G401 (cell line): ENCODE measurements around the gene RNF220. TPM values are rescaled to one million over a fixed set of nuclear protein-coding genes. Genes with fewer than 3 reads are reported as not detected.

Source experiments
- DNase-seq: peaks from one replicate; pipeline ENCODE4 v3.0.0-alpha.2; 2015; ENCODE audit warnings: low spot score
- in situ Hi-C: cut with HindIII; loops from 2 replicates; pipeline ENCODE4 v1.10.0; 2016; ENCODE audit warnings: low sequenced_read_pairs, mixed read lengths
- total RNA-seq: library from RNA; depleted of rRNA; stranded (reverse); fragments of >200 nt; shearing (Covaris generic); gene quantifications from 2 replicates; pipeline ENCODE4 v1.2.3, GENCODE V29; 2014

Gene RNF220
- total RNA-seq, 1 experiment from 2014 or later, result 98.3 TPM

DNA sequence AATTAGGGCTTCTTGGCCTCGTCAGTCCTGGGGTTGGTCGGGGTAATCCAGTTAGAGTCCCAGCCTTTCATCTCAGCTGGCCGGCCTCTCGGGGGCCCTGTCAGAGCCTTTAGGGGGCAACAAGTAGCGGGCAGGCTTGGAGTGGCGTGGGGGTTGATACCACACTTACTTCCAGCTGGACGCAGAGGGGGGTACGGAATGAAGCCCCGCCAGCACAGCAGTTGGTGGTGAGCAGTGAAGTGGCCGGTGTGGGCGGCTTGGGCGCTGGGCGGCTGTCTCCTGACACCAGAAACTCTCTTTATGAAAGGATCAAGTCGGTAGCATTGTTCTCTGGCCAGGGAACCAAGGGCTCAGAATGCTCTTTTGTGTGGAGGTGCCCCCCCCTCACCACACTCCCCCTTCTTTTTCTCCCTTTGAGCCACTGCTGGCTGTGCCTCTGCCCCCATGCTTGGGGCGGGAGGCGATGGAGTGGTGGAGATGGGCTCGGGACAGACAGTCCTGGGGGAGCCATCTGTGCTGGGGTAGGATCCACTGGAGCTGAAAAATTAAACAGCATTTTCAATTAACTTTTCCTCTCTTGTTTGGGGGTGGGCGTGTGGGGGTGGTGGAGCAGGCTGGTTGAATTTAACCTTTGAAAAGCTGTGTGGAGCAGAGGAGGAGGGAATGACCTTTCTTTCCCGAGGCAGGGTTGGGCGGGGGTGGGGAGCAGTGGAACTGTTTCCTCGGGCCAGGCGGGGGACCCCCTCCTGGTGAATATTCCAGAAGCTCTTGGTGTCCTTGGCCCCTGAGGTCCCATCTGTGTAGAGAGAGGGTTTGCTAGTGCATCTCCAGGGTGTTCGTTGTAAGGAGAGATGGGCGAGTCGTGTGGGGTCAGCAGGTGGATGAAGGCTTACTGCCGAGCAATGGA is 102.7 kb downstream of the RNF220 start:
- in situ Hi-C loops, result no loop called here
- DNase-seq, result no peak

DNA sequence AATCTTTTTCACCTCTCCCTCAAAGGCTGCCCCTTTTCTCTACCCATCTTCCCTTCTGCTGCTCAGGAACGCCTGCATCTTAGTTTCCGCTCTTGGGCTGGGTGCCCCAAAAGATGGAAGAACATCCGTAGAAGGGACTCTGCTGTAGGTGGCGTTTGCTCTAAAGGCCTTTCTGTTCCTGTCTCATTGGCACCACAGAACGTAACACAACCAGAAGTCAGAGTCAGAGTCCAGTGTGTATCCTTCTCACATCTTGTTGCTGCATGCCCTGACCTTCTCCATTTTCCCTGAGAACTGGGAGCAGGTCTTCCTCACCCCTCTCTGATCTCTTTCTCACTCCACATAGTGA is 103.3 kb downstream of the RNF220 start:
- in situ Hi-C loops, result no loop called here
- no peak for DNase-seq

DNA sequence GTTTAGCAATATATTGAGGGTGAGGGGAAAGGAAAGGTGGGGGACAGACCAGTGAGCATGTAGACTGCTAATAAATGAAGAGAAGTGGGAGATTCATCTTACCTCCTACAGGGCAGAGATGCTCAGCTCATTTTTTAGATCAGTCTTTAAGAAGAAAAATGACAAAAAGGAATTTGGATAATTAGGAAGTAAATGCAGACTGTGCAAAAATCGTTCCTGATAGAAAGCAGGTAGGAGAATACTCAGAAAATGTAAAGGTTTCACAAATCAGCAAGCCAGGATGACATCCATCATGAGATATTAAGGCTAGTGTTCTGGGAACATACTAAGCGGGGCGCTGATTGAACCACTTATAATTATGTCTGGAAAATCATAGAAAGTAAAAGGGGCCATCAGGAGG is 106.3 kb downstream of the RNF220 start:
- in situ Hi-C loops, result no loop called here
- no peak for DNase-seq

DNA sequence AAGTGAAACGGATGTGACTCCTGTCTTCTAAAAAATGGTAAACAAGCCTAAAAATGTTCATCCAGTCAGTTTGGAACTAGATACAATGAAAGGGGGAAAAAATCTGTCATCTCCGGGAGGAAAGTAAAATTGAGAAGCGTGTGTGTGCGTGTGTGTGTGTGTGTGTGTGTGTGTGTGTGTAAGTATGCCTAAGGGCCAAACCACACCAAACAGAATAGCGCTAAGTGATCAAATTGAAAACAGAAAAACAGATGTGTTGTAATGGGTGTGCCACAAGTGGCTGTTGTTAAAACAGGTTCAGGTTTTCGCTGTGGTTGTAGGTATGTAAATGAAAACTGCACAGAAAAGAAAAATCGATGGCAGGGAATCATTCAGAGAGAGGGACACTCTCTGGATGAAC is 106.7 kb downstream of the RNF220 start:
- in situ Hi-C loops, result no loop called here
- DNase-seq, result no peak

GRCh38 chr1:44512313-44512885 is 107.3 kb downstream of the RNF220 start:
- peak; percentile 75 for DNase-seq
- in situ Hi-C loops, result no loop called here

- in situ Hi-C loops, result no loop called here
- no peak for DNase-seq
These were observed 108.1 kb downstream of the RNF220 start for GRCh38 chr1:44513111-44513510.

DNA sequence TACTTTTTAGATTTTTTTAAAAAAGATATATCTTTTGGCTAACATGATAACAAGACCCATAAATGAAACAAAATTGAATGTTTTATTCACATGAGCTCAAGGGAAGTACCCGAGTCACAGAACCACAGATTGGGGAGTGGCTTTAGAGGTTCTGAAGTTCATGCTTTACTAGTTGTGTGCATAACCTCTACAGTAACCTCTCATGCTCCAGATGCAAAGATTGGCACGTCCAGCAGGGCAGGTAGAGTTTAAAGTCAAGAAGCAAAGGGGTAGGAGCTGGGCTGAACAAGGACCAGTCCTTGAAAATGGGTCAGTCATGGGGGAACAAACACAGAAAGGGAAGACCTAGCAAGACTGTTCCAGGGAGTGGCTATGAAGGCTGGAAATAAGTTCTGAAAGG is 109.6 kb downstream of the RNF220 start:
- in situ Hi-C loops, result no loop called here
- DNase-seq, result no peak

- in situ Hi-C loops, result no loop called here
These were observed 110.4 kb downstream of the RNF220 start for GRCh38 chr1:44515416-44515815.

GRCh38 chr1:44519035-44519676 is 114.1 kb downstream of the RNF220 start:
- no peak for DNase-seq
- in situ Hi-C loops, result no loop called here

More at GRCh38 chr1:44515416-44515815, 110.4 kb downstream of the RNF220 start:
- no peak for DNase-seq

DNA sequence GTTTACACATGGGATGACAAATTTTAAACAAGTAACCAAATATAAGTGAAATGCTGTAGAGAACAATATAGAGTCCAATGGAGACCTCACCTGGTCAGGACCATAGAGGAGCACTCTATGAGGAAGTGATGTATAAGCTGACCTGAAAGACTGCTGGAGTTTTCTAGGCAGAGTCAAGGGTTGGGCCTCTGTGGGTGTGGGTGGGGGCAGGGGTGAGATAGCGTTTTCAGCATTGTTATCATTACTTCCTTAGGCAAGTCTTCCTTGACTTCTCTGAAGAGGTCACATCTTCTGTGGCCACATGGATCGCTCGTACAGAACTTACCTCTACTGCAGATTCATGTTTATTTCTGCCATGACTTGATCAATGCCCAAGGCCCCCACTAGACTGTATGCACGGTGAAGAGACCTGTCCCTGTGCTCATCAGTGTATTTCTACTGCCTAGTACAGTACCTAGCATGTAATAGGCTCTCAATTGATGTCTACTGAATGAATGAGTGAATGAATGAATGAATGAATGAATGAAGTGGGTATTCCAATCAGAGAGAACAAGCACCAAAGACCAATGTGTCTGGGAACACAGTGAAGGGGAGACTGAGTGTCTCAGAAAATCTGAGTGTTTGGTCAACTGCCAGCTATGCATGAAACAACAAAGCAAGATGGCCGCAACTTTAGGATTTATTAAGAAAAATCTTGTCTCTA is 116.5 kb downstream of the RNF220 start:
- in situ Hi-C loops, result no loop called here

DNA sequence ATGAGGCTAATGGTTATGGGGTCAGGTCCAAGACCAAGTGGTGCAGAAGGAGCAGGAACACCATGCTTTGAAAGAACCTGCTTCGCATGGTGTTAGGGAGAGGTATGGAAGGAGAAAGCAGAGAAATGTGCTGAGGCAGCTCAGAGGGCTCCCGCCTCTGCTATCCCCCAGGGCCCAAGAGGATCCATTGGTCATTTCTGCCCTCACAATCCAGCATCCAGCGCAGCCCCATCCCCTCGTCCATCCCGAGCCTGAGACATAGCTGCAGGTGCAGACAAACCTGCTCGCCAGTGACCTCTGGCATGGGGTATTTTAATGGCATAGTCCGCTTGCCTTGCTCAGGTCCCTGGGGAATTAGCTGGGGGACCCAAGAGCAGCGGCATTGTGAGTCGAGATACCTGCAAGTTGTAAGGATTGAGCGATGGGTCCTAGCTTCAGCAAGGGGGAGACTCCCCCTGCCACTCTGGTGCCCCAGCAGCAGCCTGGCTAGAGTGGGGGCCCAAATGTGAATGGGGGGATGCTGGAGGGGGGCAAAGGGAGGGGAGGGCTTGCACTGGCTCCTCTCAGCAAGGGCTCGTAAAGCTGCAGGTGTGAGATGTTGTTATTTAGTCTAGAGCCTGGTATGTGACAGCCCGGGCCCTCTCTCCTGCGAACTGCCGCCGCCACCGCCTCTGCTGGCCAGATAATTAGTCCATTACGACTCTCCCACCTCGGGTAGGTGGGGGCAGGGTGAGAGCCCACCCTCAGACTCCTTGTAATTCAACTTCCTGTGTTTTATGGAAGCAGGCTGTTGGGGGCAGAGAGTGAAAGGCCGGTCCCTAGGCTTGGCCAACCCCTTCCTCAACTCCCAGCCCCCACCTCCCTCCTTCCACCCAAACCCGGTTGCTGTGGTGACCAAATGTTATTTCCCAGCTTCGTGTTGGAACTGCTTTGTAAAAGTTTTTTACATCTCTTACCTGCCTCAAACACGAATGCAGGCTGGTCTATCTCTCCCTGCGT is 118.8 kb downstream of the RNF220 start:
- no peak for DNase-seq
- in situ Hi-C loops, result no loop called here

More for the DNA sequence above, 116.5 kb downstream of the RNF220 start:
- DNase-seq, result no peak

DNA sequence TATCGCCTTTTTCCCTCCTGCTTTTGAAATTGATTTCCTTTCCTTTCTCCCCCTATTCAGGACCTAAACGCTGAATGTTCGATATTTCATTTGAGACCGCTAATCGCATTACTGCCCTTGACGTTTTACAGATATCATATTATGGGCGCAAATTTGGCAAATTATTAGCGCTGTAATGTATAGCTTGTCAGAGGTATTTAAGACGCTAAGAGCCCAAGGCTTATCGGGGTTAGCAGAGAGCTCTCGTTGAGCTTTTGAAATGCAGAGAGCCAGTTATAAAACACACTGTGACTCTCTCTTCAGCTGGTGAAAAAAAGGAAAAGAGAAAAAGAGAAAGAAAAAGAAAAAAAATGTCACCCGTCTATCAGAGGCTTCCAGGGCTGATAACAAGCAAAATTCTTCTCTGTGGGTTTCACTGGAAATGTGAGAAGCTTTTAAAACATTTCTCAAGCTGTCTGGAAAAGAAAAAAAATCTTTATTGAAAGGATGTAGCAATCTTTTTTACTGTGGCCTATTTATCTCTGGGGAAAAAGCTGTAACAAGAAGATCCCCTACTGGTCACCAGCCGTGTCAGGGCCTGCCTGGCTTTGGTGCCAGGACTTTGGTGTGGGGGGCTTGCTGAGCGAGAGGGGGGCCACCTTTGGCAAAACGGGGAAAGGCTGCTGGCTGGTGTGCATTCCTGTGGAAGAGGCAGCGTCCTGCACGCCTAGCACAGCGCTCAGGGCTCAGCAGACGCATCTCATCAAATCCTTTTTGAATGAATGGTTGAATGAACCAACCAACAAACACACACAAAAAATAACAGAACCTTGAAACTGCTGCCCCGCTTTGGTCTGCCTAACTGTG is 119.8 kb downstream of the RNF220 start:
- in situ Hi-C loops, result no loop called here
- DNase-seq, result no peak

- in situ Hi-C loops, result no loop called here
- DNase-seq, result no peak
These were observed 121.4 kb downstream of the RNF220 start for GRCh38 chr1:44526295-44527073.

GRCh38 chr1:44531785-44532566 is 126.9 kb downstream of the RNF220 start:
- in situ Hi-C loops, result no loop called here
- DNase-seq, result no peak

GRCh38 chr1:44532567-44532944 is 127.5 kb downstream of the RNF220 start:
- in situ Hi-C loops, result no loop called here
- no peak for DNase-seq

DNA sequence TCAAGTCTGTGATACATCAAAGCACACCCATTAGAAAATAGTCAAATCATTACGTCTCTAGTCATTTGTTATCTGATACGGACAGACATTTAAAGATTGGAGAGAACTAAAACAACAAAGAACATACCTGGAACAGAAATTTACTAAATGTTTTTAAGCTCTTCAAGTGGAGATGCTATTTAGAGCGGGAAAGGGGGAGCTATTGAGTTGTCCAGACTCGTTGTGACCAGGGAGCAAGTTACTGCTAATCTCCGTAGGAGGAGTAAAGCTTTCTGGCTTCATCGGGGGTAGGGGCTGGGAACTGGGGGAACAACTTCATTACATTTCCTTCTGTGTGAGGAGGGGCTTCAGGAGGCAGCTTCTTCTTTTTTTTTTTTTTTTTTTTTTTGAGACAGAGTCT is 129.7 kb downstream of the RNF220 start:
- no peak for DNase-seq
- in situ Hi-C loops, result no loop called here
